Measurements from ENCODE around the gene AUTS2.

Gene AUTS2

GRCh38 chr7:70410134-70410750 lies 812.0 kb downstream of the AUTS2 start:
- no peak for DNase-seq

- DNase-seq, result no peak
Measured at GRCh38 chr7:70414368-70414767, 816.1 kb downstream of the AUTS2 start.

DNA sequence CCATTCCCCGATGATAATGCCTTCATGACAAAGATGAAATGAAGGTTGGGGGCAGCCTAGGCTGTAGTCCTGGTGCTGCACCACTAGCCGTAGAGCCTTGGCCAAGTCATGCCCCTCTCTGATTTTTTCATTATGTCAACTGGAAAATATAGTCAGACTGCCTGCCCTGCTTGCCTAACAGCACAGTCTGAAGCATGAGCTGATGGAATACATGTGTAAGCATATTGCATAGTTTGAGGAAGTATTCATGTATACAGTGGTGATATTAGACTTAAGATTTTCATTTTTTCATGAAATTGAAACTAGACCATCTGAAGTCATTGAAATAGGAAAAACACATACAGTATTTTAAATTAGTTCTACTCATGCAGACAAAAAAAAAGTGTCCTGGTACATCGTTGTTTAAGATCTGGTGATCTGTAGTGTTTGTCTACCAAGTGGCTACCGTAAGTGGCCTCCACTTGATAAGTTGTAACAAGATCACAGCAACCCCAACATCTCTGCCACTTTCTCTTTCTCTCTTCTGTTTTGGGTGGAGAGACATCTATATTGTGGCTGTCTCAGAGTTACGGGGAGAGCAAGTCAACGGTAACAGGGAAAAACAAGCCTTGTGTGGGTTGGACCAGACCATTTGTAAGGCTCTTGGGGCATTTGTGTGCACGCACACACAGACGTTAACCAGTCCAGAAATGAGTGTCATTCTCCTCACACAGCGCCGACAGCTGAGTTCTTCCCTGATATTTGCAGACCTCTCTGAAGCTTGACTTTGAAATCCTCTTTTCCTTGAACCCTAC lies 817.1 kb downstream of the AUTS2 start:
- DNase-seq, result no peak

GRCh38 chr7:70416347-70416985 lies 818.2 kb downstream of the AUTS2 start:
- no peak for DNase-seq

GRCh38 chr7:70416986-70417655 lies 818.8 kb downstream of the AUTS2 start:
- no peak for DNase-seq

GRCh38 chr7:70419526-70420380 lies 821.5 kb downstream of the AUTS2 start:
- DNase-seq, result peak; percentile 17

DNA sequence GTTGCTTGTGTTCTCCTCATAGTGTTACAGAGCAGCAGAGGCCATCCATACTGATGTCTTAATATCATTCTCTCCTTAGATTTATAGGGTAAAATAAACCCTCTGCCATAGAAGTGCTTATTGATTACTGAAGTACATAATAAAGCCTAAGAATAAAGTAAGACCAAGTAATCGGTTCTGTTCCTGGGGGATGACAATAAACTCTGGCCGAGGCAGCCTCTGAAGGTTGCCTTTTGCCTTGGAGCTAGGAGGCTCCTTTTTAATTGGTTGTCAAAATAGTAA lies 822.0 kb downstream of the AUTS2 start:
- no peak for DNase-seq

DNA sequence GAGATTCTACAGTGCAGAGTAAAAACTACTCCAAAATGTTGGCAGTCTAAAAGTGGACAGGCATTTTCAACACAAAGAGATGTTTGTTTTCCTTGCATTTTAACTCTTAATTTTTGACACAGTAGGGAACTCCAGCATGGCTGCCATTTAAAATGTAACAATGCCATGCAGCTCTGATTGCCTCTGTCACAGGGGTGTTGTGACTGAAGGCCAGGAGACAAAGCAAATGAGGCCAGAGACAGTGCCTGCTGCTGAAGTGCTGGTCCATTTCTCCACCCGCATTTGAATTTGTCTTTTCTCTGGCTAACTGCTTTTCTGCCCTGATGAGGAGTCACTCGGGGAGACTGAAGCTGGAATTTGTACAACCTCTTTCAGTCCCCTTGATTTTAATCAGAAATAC lies 823.0 kb downstream of the AUTS2 start:
- DNase-seq, result no peak

- no peak for DNase-seq
Measured at GRCh38 chr7:70426249-70426880, 828.1 kb downstream of the AUTS2 start.

DNA sequence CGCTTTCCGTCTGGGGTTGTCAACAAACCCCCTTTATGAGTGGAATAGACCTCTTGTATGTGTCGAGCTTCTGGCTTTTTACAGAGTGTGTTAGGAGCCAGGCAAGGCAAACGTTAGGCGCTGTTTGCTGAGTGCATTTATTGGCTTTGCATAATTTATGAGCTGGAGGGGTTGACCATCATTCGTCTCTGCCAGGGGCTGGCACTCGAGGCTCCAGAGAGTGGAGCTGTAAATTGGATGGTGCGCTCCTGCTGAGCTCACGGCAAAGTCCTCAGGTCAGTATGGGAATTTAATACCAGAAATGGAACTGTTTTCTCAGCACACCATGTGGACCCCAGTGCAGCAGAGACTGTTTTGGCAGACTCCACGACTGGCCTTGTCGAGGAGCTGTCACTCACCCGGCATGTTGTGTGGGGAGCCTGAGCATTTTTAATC lies 834.3 kb downstream of the AUTS2 start:
- DNase-seq, result peak; percentile 100

DNA sequence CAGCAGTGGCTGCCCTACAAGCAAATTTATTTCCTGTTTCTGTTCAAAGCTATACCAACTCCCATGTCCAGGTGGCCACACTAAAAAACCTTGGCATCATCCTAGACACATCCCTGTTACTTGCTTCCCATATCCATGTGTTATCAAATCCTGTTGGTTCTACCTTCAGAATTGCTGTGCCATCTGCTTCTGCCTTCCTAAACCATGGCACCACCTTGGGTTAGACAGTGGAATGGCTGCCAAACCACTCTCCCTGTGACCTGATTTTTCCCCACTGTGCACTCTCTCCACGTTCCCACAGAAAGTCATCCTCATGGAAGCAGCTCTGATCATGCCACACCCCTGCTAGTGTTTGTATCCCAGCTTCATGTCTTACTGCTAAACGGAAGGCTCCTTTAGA lies 836.1 kb downstream of the AUTS2 start:
- peak; percentile 45 for DNase-seq

- DNase-seq, result no peak
Measured at GRCh38 chr7:70434821-70435220, 836.5 kb downstream of the AUTS2 start.

DNA sequence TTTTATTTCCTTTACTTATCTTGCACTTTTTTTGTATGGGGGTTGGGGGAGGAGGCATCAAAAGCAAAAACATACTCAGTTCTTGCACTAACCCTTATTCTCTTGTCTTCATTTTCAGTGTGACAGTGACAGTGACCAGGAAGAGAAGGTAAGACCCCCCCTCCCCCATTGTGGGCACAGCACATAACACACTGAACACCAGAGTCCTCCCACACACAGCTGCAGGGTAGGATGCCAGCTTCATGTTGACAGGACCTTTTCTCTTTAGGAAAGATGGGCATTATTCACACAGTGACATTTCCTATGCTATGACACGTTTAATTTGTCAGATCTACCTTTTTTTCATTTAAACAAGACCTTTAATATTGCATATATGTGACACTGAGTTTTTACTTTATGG lies 837.4 kb downstream of the AUTS2 start:
- DNase-seq, result no peak

DNA sequence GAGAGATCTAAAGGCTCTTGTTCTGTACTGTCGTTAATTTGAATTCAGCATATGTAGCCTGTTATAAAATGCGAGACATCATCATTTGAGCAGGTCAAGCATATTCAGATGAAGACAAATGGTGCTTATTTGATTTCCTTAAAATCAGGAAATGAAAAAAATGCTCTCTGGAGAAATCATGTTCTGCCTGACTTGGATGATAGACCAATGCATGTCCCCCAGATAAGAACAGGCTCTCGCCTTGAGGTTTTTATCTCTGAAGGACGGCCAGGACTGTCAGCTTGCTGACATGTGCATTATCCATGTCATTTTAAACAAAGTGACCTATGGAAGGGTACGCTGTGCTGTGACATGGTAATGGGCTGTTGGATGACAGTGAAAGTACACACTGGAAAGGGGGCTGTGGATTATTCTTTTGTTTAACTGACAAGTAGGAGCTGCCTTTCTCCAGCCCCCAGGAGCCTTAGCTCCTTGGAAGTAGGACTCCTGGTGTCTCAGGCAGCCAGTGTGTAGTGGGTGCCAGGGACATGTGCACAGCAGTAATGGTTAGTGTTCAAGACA lies 838.6 kb downstream of the AUTS2 start:
- DNase-seq, result no peak

- no peak for DNase-seq
Measured at GRCh38 chr7:70439651-70440050, 841.4 kb downstream of the AUTS2 start.

GRCh38 chr7:70446448-70447143 lies 848.3 kb downstream of the AUTS2 start:
- no peak for DNase-seq

DNA sequence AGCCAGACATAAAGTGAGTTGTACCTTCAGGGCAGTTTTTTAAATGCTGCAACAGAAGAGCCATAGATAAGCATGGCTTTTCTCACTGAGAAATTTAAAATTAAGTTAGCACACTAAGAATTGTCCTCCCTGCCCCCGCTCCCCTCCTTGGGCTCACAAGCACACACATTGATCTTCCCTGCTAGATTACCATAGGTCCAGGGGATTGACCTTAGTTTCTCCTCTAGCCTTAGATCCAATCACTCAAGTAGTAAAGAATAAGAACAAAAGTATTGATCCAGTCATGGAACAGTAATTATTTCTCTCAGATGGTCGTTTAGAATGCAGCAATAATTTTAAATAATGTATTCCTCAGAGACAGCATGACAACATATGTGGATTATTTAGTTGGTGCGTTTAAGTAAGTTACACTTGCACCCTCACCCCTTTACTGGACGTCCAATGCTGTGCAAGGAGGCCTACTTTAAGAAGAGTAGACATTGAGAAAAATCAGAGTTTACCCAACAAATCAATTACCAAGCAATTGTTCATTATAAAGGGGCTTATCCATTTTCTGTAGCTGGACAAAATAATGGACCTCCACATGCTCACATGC lies 850.1 kb downstream of the AUTS2 start:
- DNase-seq, result no peak

DNA sequence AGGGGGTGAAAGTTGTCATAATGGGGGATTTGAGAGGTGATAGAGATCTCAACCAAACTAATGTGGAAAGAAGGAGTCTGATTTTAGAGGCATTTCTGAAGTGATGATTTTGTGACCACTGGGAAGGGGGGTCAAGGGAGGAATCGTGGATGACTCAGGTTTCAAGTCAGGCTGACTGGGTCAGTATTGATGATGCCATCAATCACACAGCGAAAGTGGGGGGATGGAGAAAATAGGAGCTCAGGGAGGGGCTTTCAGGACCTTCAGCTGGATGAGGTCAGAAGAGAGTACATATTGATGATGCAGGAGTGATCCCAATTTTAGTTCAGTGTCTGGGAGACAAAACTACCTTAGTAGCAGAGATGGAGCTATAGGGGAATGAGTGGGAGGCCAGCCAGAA lies 852.5 kb downstream of the AUTS2 start:
- DNase-seq, result no peak

DNA sequence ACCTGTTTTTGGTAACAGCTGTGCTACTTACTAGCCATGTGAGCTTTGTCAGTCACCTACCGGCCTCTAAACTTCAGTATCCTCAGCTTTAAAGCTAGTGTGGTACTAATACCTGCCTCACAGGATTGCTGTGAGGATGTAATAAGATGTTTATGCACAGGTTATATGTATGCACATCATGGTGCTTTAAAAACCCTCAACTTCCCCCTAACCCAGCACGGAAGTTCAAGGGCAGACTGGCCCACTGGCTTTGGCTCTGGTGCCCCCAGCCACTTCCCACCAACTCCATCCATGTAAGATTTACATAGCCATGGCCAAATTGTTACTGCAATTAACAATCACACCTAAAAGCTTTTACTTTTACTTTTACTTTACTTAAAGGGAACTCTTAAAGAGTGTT lies 857.6 kb downstream of the AUTS2 start:
- no peak for DNase-seq

- DNase-seq, result no peak
Measured at GRCh38 chr7:70456719-70457118, 858.4 kb downstream of the AUTS2 start.

GRCh38 chr7:70457482-70457881 lies 859.2 kb downstream of the AUTS2 start:
- no peak for DNase-seq

Data from NCI-H1092 treated with DMSO at 0.1 percent for 48 hours (cell line).